HG03064 (cell line): ENCODE measurements around the gene DOK3.

Experiments
- ATAC-seq: cut with Tn5 transposase; IDR thresholded peaks from one replicate; pipeline ENCODE4 v1.9.1; 2021; ENCODE audit warnings: low read depth; ENCODE audit not compliant: unreplicated experiment

Gene DOK3

GRCh38 chr5:177484902-177485549 is 24.6 kb downstream of the DOK3 start:
- ATAC-seq: no peak

GRCh38 chr5:177483994-177484901 is 25.4 kb downstream of the DOK3 start:
- ATAC-seq: no peak

DNA sequence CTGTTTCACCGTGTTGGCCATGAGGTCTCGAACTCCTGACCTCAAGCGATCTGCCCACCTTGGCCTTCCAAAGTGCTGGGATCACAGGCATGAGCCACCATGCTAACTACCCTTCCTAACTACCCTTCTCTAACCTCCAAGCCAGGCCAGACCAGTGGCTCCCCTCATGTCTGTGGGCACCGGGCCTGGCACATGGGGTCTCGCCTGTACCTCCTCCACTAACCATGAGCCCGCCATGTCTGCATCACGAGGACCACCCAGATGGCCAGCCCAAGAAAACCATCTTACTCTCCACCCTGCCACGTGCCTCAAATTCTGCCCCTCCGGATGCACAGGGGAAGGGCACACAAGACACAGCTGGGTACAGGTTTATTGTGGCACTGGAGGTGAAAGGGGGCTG is 26.6 kb downstream of the DOK3 start:
- no peak for ATAC-seq

DNA sequence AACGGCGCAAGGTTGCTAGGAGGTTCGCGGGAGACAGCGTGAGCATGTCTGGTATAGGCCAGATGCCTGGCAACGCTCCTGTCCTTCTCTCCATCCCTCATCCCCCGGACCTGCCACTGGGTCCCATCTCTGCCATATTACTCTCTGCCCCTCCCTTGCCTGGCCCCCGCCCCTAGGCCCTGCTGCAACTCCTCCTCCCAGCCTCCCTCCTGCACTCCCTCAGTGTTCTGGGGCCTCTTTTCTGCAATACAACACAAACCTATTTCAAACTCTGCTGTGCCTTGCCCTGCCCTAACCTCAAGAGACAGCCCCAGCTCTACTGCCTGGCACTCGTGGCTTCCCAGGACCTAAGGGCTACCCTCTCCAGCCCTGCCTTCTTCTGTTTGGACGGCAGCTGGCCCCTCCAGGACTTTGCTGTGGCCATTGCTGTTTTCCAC is 27.2 kb downstream of the DOK3 start:
- no peak for ATAC-seq

DNA sequence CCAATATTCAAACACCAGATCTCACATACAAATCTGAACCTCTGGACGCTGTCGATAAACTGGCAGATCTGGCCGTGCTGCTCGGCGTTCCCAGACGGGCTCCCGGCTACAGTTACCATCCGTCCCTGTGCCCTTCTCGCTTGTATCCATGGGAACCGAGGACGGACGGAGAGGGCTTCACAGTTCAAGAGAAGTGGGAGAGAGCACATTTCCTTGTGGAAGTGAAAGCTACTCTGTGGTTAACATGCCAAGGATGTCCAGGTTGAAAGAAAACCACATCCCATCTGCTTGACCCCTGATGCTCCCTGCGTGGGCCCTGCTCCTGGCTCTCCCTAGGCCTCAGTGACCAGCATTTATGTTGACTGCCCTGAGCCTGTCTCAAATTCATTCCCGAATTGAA is 29.9 kb downstream of the DOK3 start:
- no peak for ATAC-seq

- no peak for ATAC-seq
These were observed 30.6 kb downstream of the DOK3 start for GRCh38 chr5:177478711-177479646.

DNA sequence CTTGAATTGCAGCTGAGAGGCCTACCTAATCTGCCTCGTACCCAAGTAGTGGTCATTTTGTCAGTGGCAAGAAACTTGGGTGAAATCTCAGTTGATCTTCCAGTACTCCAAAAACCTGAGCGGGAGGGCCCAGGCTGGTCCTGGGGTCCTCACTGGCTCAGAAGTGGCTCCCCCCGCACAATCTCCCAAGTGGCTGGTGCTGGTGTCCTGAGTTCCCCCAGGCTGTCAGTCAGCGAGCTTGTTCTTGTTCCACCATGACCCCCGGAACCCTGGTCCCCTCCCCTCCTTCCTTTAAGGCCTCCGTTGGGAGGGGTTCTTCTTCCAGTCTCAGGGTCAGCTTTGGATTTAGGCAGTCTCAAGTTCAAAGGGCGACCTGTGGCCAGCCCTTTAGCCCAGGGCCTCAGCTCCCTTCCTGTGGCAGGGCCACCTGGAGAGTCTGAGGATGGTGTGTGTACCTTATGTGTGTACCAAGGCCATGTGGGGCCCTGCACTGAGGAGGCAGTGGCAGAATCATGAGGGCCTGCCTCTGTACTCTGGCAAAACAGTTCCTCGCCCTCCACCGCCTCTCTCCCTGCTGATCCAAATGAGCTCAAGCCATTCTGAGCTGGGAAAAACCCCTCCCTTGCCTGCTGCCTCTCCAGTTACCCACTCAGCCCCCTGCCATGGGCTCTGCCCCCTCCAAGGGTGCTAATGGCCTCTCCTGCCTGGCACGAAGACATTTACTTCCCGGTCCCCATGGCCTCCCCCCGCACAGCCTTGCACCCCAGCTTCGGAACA is 31.7 kb downstream of the DOK3 start:
- ATAC-seq: no peak

- ATAC-seq: no peak
These were observed 32.9 kb downstream of the DOK3 start for GRCh38 chr5:177476531-177477233.

DNA sequence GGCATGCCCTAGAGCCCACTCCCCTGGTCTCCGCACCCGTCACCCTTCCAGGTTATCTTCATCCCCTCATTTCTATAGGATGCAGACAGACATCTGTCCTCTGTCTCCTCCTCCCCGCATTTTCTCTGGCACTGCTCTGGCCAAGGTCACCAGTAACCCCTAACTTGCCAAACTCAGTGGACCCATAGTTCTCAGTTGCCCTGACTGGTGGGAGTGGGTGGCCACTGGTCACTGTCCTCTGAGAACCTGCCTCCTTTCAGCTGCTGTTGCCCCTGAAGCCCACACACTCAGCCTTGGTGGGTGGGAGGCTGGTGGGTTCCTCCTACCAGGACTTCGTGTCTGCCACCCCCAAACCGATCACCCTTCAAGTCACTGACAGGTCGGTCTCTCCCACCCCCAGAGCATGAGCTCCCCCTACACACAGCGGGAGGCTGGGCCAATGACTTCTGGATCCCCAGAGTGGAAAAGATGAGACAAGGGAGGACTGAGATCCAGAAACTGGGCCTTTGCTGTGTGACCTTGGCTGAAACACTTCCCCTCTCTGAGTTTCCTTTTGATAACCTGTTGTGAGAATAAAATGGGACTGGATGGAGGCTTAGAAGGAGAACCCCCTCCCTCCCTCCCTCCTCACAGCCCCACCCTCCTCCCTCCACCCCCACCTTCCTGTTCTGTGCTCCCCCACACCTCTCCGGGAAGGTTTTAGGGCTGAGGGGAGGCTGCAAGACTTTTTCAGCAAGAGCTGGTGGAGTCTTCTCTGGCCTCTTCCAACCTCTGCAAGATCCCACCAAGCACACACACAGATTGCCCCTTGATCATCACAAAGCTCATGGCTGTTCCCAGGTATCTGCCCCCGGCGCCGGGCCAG is 33.8 kb downstream of the DOK3 start:
- no peak for ATAC-seq

- no peak for ATAC-seq
These were observed 34.6 kb downstream of the DOK3 start for GRCh38 chr5:177474846-177475562.

- no peak for ATAC-seq
These were observed 35.6 kb downstream of the DOK3 start for GRCh38 chr5:177474002-177474476.

DNA sequence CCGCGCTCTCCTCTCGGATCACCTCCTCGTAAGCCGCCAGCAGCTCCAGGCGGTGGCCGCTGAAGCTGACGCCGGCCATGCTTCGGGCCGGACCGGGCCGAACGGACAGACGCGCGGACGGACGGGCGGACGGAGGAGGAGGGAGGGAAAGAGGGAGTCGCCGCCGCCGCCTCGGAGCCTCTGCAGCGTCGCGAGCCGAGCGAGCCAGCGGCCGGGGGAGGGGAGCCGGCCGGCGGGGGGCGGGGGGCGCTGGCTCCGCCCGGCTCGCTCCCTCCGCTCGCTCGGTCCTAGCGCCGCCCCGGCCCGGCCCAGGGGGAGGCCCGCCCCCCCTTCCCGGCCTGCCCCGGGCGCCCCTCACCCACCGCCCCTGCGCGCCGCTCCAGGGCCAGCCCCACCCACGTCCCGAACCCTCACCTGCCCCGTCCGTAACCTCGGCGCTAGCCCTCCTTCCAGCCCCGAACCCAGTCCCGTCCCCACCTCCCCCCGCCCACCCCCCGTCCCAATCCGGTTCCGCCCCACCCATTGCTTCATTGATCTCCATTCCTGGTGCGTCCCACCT is 36.1 kb downstream of the DOK3 start, which contains the start of gene DBN1:
TSS of gene DBN1 (minus strand) at position 192 of the 559 bp plus-strand sequence. CDS start at position 79, 113 bp downstream.
- no peak for ATAC-seq

- no peak for ATAC-seq
These were observed 36.9 kb downstream of the DOK3 start for GRCh38 chr5:177472460-177473442.

- no peak for ATAC-seq
These were observed 37.8 kb downstream of the DOK3 start for GRCh38 chr5:177471610-177472356.

GRCh38 chr5:177470759-177471536 is 38.7 kb downstream of the DOK3 start:
- ATAC-seq: no peak
